Activated T-helper 2 cell treated with anti-CD3 and anti-CD28 coated beads, Interferon-gamma antibody, Interleukin-2, Interleukin-4, amounts not matched to agents 10 μg/mL and 5 μg/mL and 100 μg/mL, durations not matched to agents 14 hours and 24 hours and 36 hours (primary cell): Measurements from ENCODE around the gene DAAM1. TPM values are rescaled to one million over a fixed set of nuclear protein-coding genes. Genes with fewer than 3 reads are reported as not detected.

Source experiments
- DNase-seq: peaks from one replicate; pipeline ENCODE4 v3.0.0; 2021; ENCODE audit warnings: low spot score
- H3K27ac Mint-ChIP-seq: one replicate; pipeline ENCODE4 v1.8.0; 2021; ENCODE audit warnings: mixed read lengths
- H3K27me3 Mint-ChIP-seq: one replicate; pipeline ENCODE4 v1.8.0; 2021; ENCODE audit warnings: low read depth, mixed read lengths
- H3K36me3 Mint-ChIP-seq: one replicate; pipeline ENCODE4 v1.8.0; 2021; ENCODE audit warnings: low read depth, mixed read lengths
- H3K4me1 Mint-ChIP-seq: one replicate; pipeline ENCODE4 v1.8.0; 2021; ENCODE audit warnings: low read depth, mixed read lengths
- H3K4me3 Mint-ChIP-seq: one replicate; pipeline ENCODE4 v1.8.0; 2021; ENCODE audit warnings: low read depth, mild to moderate bottlenecking, moderate library complexity, mixed read lengths
- H3K9me3 Mint-ChIP-seq: one replicate; pipeline ENCODE4 v1.8.0; 2021; ENCODE audit warnings: mixed read lengths
- intact Hi-C: fragments of 100-400 bp; cut with micrococcal nuclease; formaldehyde crosslinking; loops from one replicate; pipeline ENCODE4 v1.15.1; 2023
- total RNA-seq: library from RNA; stranded (reverse); gene quantifications from 2 replicates; pipeline ENCODE4 v1.2.3, GENCODE V29; 2022

DAAM1 gene
- total RNA-seq, 1 donor from 2014 or later = 6.4 TPM

- intact Hi-C loops = no loop called here
Measured at GRCh38 chr14:59349258-59349701, 160.8 kb downstream of the DAAM1 start.

GRCh38 chr14:59352961-59353360 is 164.5 kb downstream of the DAAM1 start:
- intact Hi-C loops = no loop called here
- DNase-seq = no peak
- Mint-ChIP-seq H3K36me3 (no peaks in the 10 kb centered on the region), H3K27me3 (no peaks in the 10 kb centered on the region), H3K4me1 (no peaks in the 10 kb centered on the region), H3K27ac (no peak overlapping the region), H3K4me3 (no peak overlapping the region), H3K9me3 (no peaks in the 10 kb centered on the region)

More at GRCh38 chr14:59349258-59349701, 160.8 kb downstream of the DAAM1 start:
- Mint-ChIP-seq H3K27me3 (no peaks in the 10 kb centered on the region), H3K9me3 (no peaks in the 10 kb centered on the region), H3K36me3 (no peaks in the 10 kb centered on the region), H3K27ac (no peak overlapping the region), H3K4me1 (no peaks in the 10 kb centered on the region), H3K4me3 (no peak overlapping the region)
- no peak for DNase-seq

GRCh38 chr14:59354666-59355065 is 166.2 kb downstream of the DAAM1 start:
- no peak overlapping the region for H3K4me3 Mint-ChIP-seq
- intact Hi-C loops = no loop called here

GRCh38 chr14:59355091-59355490 is 166.6 kb downstream of the DAAM1 start:
- Mint-ChIP-seq H3K27ac (no peak overlapping the region), H3K4me3 (no peak overlapping the region), H3K27me3 (no peaks in the 10 kb centered on the region), H3K9me3 (no peaks in the 10 kb centered on the region), H3K4me1 (no peaks in the 10 kb centered on the region), H3K36me3 (no peaks in the 10 kb centered on the region)
- intact Hi-C loops = no loop called here
- DNase-seq = no peak

More at GRCh38 chr14:59354666-59355065, 166.2 kb downstream of the DAAM1 start:
- Mint-ChIP-seq H3K4me1 (no peaks in the 10 kb centered on the region), H3K27ac (no peak overlapping the region), H3K27me3 (no peaks in the 10 kb centered on the region), H3K36me3 (no peaks in the 10 kb centered on the region), H3K9me3 (no peaks in the 10 kb centered on the region)
- DNase-seq = no peak

- Mint-ChIP-seq H3K9me3 (no peaks in the 10 kb centered on the region), H3K4me3 (no peak overlapping the region), H3K4me1 (no peaks in the 10 kb centered on the region), H3K27ac (no peak overlapping the region), H3K27me3 (no peaks in the 10 kb centered on the region), H3K36me3 (no peaks in the 10 kb centered on the region)
- intact Hi-C loops = no loop called here
- DNase-seq = no peak
Measured at GRCh38 chr14:59356312-59356711, 167.8 kb downstream of the DAAM1 start.

GRCh38 chr14:59356767-59357166 is 168.3 kb downstream of the DAAM1 start:
- Mint-ChIP-seq H3K4me1 (no peaks in the 10 kb centered on the region), H3K27ac (no peak overlapping the region), H3K9me3 (no peaks in the 10 kb centered on the region), H3K4me3 (no peak overlapping the region), H3K27me3 (no peaks in the 10 kb centered on the region), H3K36me3 (no peaks in the 10 kb centered on the region)
- intact Hi-C loops = no loop called here
- DNase-seq = no peak

GRCh38 chr14:59358102-59358501 is 169.6 kb downstream of the DAAM1 start:
- no peaks in the 10 kb centered on the region for H3K36me3 Mint-ChIP-seq
- no peak overlapping the region for H3K4me3 Mint-ChIP-seq
- H3K27me3 Mint-ChIP-seq = no peaks in the 10 kb centered on the region
- DNase-seq = no peak
- H3K27ac Mint-ChIP-seq = no peak overlapping the region
- no peaks in the 10 kb centered on the region for H3K9me3 Mint-ChIP-seq
- H3K4me1 Mint-ChIP-seq = no peaks in the 10 kb centered on the region
- intact Hi-C loops = no loop called here

GRCh38 chr14:59358784-59359183 is 170.3 kb downstream of the DAAM1 start:
- H3K9me3 Mint-ChIP-seq = no peaks in the 10 kb centered on the region
- no peak overlapping the region for H3K4me3 Mint-ChIP-seq
- no peaks in the 10 kb centered on the region for H3K36me3 Mint-ChIP-seq
- intact Hi-C loops = no loop called here
- no peak for DNase-seq
- no peaks in the 10 kb centered on the region for H3K4me1 Mint-ChIP-seq
- no peaks in the 10 kb centered on the region for H3K27me3 Mint-ChIP-seq
- no peak overlapping the region for H3K27ac Mint-ChIP-seq

- Mint-ChIP-seq H3K27me3 (no peaks in the 10 kb centered on the region), H3K4me3 (no peak overlapping the region), H3K9me3 (no peaks in the 10 kb centered on the region), H3K27ac (no peak overlapping the region), H3K36me3 (no peaks in the 10 kb centered on the region), H3K4me1 (no peaks in the 10 kb centered on the region)
- intact Hi-C loops = no loop called here
- DNase-seq = no peak
Measured at GRCh38 chr14:59359431-59360124, 171.1 kb downstream of the DAAM1 start.

- H3K9me3 Mint-ChIP-seq = no peaks in the 10 kb centered on the region
Measured at GRCh38 chr14:59360233-59360632, 171.8 kb downstream of the DAAM1 start.

GRCh38 chr14:59360923-59361794 is 172.7 kb downstream of the DAAM1 start:
- no peaks in the 10 kb centered on the region for H3K27me3 Mint-ChIP-seq
- H3K4me3 Mint-ChIP-seq = no peak overlapping the region
- DNase-seq = no peak
- no peaks in the 10 kb centered on the region for H3K36me3 Mint-ChIP-seq
- intact Hi-C loops = no loop called here
- no peaks in the 10 kb centered on the region for H3K9me3 Mint-ChIP-seq
- H3K4me1 Mint-ChIP-seq = no peaks in the 10 kb centered on the region
- H3K27ac Mint-ChIP-seq = no peak overlapping the region

More at GRCh38 chr14:59360233-59360632, 171.8 kb downstream of the DAAM1 start:
- no peaks in the 10 kb centered on the region for H3K4me1 Mint-ChIP-seq
- no peak for DNase-seq
- intact Hi-C loops = no loop called here
- H3K27ac Mint-ChIP-seq = no peak overlapping the region
- H3K36me3 Mint-ChIP-seq = no peaks in the 10 kb centered on the region
- no peak overlapping the region for H3K4me3 Mint-ChIP-seq
- no peaks in the 10 kb centered on the region for H3K27me3 Mint-ChIP-seq

- H3K4me3 Mint-ChIP-seq = no peak overlapping the region
- DNase-seq = no peak
- H3K27ac Mint-ChIP-seq = no peak overlapping the region
- H3K9me3 Mint-ChIP-seq = no peaks in the 10 kb centered on the region
- H3K36me3 Mint-ChIP-seq = peaks cover 3% of the 10 kb centered on the region
- H3K4me1 Mint-ChIP-seq = no peaks in the 10 kb centered on the region
- no peaks in the 10 kb centered on the region for H3K27me3 Mint-ChIP-seq
- intact Hi-C loops = no loop called here
Measured at GRCh38 chr14:59362513-59362912, 174.0 kb downstream of the DAAM1 start.
